Testis (tissue), 2 donors: ENCODE data around the gene KRT3.

Experiments used
- CTCF ChIP-seq, 3 experiments: fragments of 450-650 bp in 2 of 3; fragments of 200-600 bp in 1 of 3; sonication (generic) in 1 of 3; IDR thresholded peaks; one replicate each; pipeline ENCODE4 v1.5.1; 2016 to 2019; ENCODE audit warnings: antibody characterized with exemption in 3 of 3, mild to moderate bottlenecking in 2 of 3, moderate library complexity in 1 of 3
- POLR2A ChIP-seq: fragments of 450-650 bp; IDR thresholded peaks from one replicate; pipeline ENCODE4 v1.6.1; 2017; ENCODE audit warnings: antibody characterized with exemption, mild to moderate bottlenecking, moderate library complexity

- TF ChIP-seq POLR2A: no peak
- no peak for TF ChIP-seq CTCF (IDR thresholded peaks at IDR 0.05)
Observed at GRCh38 chr12:52739963-52740362, 56.0 kb downstream of the KRT3 start.
